ENCODE data around the gene FOXRED1.

FOXRED1 gene

DNA sequence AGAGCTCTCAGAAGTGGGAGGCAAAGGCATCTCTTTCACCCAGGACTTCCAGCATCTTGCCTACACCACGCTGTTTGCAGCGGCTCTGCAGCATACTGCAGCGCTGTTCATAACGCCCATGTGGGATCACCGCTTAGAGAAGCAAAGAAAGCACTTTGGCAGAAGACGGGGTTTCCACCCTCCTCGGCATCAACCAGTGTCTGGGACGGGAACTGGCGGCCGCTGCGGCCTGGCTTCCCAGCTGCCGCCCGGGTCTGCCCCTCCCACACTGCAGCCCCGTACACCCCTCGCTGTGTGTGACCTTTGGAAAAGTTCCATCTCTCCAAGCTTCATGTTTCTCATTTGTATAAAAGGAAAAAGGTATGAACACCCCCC lies 13.4 kb downstream of the FOXRED1 start:
- DNase-seq (ENCODE audit: low spot score) = peak; percentile 54
- in situ Hi-C loops (cut with MboI; ENCODE audit: low pct_unique_long_range_greater_than_20kb, low sequenced_read_pairs, unreplicated experiment) = no loop called here
- TF ChIP-seq, protein P1, sequence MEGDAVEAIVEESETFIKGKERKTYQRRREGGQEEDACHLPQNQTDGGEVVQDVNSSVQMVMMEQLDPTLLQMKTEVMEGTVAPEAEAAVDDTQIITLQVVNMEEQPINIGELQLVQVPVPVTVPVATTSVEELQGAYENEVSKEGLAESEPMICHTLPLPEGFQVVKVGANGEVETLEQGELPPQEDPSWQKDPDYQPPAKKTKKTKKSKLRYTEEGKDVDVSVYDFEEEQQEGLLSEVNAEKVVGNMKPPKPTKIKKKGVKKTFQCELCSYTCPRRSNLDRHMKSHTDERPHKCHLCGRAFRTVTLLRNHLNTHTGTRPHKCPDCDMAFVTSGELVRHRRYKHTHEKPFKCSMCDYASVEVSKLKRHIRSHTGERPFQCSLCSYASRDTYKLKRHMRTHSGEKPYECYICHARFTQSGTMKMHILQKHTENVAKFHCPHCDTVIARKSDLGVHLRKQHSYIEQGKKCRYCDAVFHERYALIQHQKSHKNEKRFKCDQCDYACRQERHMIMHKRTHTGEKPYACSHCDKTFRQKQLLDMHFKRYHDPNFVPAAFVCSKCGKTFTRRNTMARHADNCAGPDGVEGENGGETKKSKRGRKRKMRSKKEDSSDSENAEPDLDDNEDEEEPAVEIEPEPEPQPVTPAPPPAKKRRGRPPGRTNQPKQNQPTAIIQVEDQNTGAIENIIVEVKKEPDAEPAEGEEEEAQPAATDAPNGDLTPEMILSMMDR (IDR thresholded peaks at IDR 0.05; ENCODE audit: extremely low read depth, insufficient read depth, missing control alignments) = no peak

DNA sequence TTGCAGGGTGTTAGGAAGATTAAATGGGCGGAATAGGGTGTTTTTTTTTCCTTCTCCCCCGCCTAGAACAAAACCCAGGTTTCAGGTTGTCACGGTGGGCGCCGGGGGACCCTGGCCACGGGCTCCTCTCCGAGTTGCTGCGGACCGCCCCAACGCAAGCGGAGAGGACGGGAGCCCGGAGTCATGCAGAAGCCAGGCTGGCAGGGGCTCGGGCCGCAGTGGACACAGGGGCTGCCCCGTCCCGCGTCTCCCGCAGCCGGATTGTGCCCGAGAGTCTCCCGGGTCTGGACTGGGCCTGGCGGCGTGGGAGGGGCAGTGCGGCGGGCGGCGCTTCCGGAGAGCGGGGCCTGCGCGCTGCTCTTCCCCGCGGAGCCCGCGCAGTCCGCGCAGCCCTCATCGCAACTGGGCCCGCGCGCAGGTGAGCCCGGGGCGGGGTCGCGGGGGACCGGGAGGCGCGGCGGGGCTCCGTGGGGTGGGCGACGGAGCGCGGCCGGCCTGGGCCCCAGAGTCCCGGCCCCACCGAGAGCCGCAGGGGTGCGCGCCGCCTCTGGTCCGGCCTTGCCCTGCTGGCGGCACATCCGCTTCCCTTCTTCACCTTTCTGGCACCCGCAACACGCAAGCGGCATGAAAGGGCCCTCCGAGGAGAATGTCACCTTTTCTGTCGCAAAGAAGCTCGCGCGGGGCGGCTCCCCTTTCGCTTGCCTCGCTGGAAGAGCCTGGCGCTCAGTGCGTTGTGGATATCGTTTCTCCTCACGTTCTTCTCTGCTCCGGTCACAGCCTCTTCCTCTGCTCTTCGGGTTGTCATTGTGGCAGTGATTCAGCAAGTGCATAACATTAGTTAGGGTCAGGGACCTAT lies 14.0 kb downstream of the FOXRED1 start, which contains the start of gene TIRAP:
TIRAP (plus strand) TSS at position 358 of the 856 bp plus-strand sequence. CDS start 7,802 bp downstream, outside the sequence.
- TF ChIP-seq, protein P1 (IDR thresholded peaks at IDR 0.05; ENCODE audit: extremely low read depth, insufficient read depth, missing control alignments) = no peak
- in situ Hi-C loops (cut with MboI; ENCODE audit: low pct_unique_long_range_greater_than_20kb, low sequenced_read_pairs, unreplicated experiment) = no loop called here
- DNase-seq (ENCODE audit: low spot score) = peak; percentile 74

DNA sequence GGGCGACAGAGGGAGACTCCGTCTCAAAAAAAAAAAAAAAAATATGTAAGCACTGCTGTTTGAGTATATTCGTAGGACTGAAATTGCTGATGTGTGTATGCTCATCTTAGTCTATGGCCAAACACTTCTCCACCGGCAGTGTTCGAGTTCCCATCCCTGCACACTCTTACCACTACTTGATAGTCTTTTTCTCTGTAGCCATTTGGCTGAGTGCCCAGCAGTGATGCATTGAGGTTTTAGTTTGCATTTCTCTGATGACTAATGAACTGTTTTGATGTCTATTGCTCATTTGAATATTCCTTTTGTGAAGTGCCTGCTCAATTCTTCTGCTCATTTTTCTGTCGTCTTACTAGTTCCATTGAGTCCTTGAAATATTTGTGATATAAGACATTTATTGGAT lies 15.9 kb downstream of the FOXRED1 start:
- DNase-seq (ENCODE audit: low spot score) = peak; percentile 65
- in situ Hi-C loops (cut with MboI; ENCODE audit: low pct_unique_long_range_greater_than_20kb, low sequenced_read_pairs, unreplicated experiment) = no loop called here
- TF ChIP-seq, protein P1 (IDR thresholded peaks at IDR 0.05; ENCODE audit: extremely low read depth, insufficient read depth, missing control alignments) = no peak

DNA sequence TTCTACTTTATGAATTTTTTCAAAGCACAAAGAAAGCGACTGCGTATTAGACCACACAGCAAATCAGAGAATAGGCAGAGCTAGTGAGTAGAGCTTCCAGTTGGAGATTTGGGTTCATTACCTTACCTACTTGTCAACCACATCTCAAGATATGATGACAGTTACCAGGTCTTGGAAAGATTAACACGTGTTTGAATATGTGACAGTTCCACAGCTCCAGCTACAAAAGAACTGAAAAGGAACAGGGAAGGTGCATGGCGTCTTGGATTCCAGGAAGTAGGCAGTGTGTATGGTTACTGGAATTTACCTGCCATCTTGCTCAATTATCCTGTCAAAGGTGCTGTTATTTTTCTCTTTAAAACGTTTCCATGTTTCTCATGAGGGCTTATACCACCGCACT lies 19.3 kb downstream of the FOXRED1 start:
- TF ChIP-seq, protein P1 (IDR thresholded peaks at IDR 0.05; ENCODE audit: extremely low read depth, insufficient read depth, missing control alignments) = no peak
- no peak for DNase-seq (ENCODE audit: low spot score)
- in situ Hi-C loops (cut with MboI; ENCODE audit: low pct_unique_long_range_greater_than_20kb, low sequenced_read_pairs, unreplicated experiment) = no loop called here

DNA sequence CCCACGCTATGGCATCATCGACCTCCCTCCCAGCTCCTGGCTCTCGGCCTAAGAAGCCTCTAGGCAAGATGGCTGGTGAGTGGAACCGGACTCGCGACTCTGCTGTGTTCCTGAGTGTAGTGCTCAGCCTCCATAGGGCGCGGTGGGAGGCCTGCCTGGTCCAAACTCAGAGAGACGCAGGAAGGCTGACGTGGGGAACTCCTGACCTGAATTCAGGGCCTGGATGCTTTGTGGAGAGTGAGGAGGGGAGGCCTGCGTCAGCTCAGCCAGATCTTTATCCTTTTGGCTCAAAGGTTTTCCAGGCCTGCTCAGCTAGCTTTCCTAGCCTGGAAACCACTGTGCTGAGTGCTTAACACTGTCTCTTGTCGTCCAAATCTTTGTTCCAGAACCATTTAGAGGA lies 21.9 kb downstream of the FOXRED1 start:
- TF ChIP-seq, protein P1 (IDR thresholded peaks at IDR 0.05; ENCODE audit: extremely low read depth, insufficient read depth, missing control alignments) = no peak
- in situ Hi-C loops (cut with MboI; ENCODE audit: low pct_unique_long_range_greater_than_20kb, low sequenced_read_pairs, unreplicated experiment) = no loop called here
- no peak for DNase-seq (ENCODE audit: low spot score)

DNA sequence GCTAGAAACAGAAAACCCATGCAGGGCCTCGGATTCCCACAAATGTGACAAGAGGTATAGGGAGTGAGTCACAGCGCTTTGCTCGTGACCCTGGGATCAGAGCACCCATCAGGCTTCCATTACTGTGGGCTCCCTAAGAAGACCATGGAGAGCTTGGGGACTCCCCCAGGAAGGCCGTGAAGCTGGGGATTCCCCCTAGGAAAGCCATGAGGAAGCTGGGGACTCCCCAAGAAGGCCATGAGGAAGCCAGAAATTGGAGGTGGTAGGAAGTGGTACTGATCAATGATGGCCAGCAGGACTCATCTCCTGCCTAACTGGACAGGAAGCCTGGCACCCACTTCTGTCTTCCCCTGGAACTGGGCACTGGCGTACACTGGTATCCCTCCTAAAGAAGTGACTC lies 24.8 kb downstream of the FOXRED1 start:
- TF ChIP-seq, protein P1 (IDR thresholded peaks at IDR 0.05; ENCODE audit: extremely low read depth, insufficient read depth, missing control alignments) = no peak
- in situ Hi-C loops (cut with MboI; ENCODE audit: low pct_unique_long_range_greater_than_20kb, low sequenced_read_pairs, unreplicated experiment) = no loop called here
- no peak for DNase-seq (ENCODE audit: low spot score)
